Panc1 (cell line): ENCODE data around the gene SLC9A4.

Source experiments
- CTCF ChIP-seq: fragments of 450-650 bp; IDR thresholded peaks from 2 replicates; pipeline ENCODE4 v1.5.1; 2017; ENCODE audit warnings: mild to moderate bottlenecking
- POLR2AphosphoS5 ChIP-seq: IDR thresholded peaks from 2 replicates; pipeline ENCODE4 v1.6.1; 2012; ENCODE audit warnings: mild to moderate bottlenecking, low read depth, low read length, moderate library complexity
- REST ChIP-seq, 2 experiments: IDR thresholded peaks; 2 replicates each; pipeline ENCODE4 v1.6.1; 2011 to 2012; ENCODE audit warnings: low read depth in 2 of 2, control low read depth in 1 of 2, low read length in 1 of 2, mild to moderate bottlenecking in 1 of 2, moderate library complexity in 1 of 2; ENCODE audit not compliant: insufficient read depth in 1 of 2

GRCh38 chr2:102487761-102488462 is 14.9 kb downstream of the SLC9A4 start:
- TF ChIP-seq REST (IDR thresholded peaks at IDR 0.05; ENCODE audit: insufficient read depth in 1 of 2, low read depth in 2 of 2, low read length in 1 of 2) (no peak), CTCF (no peak), POLR2AphosphoS5 (no peak)
